ENCODE results near the gene FOXL1. TPM values are rescaled to one million over a fixed set of nuclear protein-coding genes. Genes with fewer than 3 reads are reported as not detected.

The FOXL1 gene
- total and polyA plus RNA-seq, 9 of the 15 experiments (the other 6 are each of a cell fraction or from before 2014, with no cell fraction given): not detected

- TF ChIP-seq E2F1 (CRISPR knock-in tag; IDR thresholded peaks at IDR 0.05) (no peak), FOXJ2 (tag; IDR thresholded peaks at IDR 0.05) (no peak), EP400 (IDR thresholded peaks at IDR 0.05) (no peak), DIDO1 (tag; IDR thresholded peaks at IDR 0.05; ENCODE audit: low read depth) (no peak), IRF9 (tag; IDR thresholded peaks at IDR 0.05) (no peak), MTF1 (CRISPR knock-in tag; IDR thresholded peaks at IDR 0.05; ENCODE audit: borderline replicate concordance) (no peak), U2AF2 (optimal IDR thresholded peaks at IDR 0.05; ENCODE audit: low read depth, low read length) (no peak), BRCA1 (IDR thresholded peaks at IDR 0.05) (no peak), BRCA1 (CRISPR knock-in tag; IDR thresholded peaks at IDR 0.05) (no peak), BMI1 (IDR thresholded peaks at IDR 0.05; ENCODE audit: low read length) (no peak), GATAD2A (IDR thresholded peaks at IDR 0.05) (no peak), NCOA1 (IDR thresholded peaks at IDR 0.05; ENCODE audit: low read depth) (no peak), ETS1 (conservative IDR thresholded peaks at IDR 0.05; ENCODE audit: control insufficient read depth, low read depth, low read length) (no peak), ZNF551 (CRISPR knock-in tag; IDR thresholded peaks at IDR 0.05) (no peak), NR3C1 (CRISPR knock-in tag; IDR thresholded peaks at IDR 0.05) (no peak), SP1 (CRISPR knock-in tag; IDR thresholded peaks at IDR 0.05) (no peak)
These were observed 5.8 kb downstream of the FOXL1 start (continued) for GRCh38 chr16:86584071-86584685.

All from K562 (cell line).